Loucy (cell line): ENCODE measurements around the gene ST3GAL3.

ENCODE experiments used
- H2AFZ ChIP-seq: fragments of 200-600 bp; sonication (generic); 2 replicates; pipeline ENCODE4 v1.6.0; 2016; ENCODE audit warnings: antibody characterized with exemption, mild to moderate bottlenecking, low read length, moderate library complexity
- H3F3A ChIP-seq: fragments of 200-600 bp; 2 replicates; pipeline ENCODE4 v1.6.0; 2016; ENCODE audit warnings: antibody characterized with exemption, low read depth, mild to moderate bottlenecking
- H3K27me3 ChIP-seq: fragments of 200-600 bp; sonication (generic); 2 replicates; pipeline ENCODE4 v1.6.1; 2014; ENCODE audit warnings: low read length, mild to moderate bottlenecking; ENCODE audit not compliant: insufficient read depth, poor library complexity, severe bottlenecking
- H3K36me3 ChIP-seq: fragments of 200-600 bp; sonication (generic); 2 replicates; pipeline ENCODE4 v1.6.1; 2016; ENCODE audit warnings: low read length; ENCODE audit not compliant: insufficient read depth
- H3K4me1 ChIP-seq: fragments of 200-600 bp; sonication (generic); 2 replicates; pipeline ENCODE4 v1.5.1; 2014; ENCODE audit warnings: low read length, mild to moderate bottlenecking; ENCODE audit not compliant: insufficient read depth, poor library complexity, severe bottlenecking
- H3K4me2 ChIP-seq: fragments of 200-600 bp; sonication (generic); 2 replicates; pipeline ENCODE4 v1.6.0; 2014; ENCODE audit warnings: antibody characterized with exemption, low read length, low read depth, mild to moderate bottlenecking; ENCODE audit not compliant: poor library complexity, severe bottlenecking
- H3K4me3 ChIP-seq: fragments of 200-600 bp; sonication (generic); 2 replicates; pipeline ENCODE4 v1.5.1; 2014; ENCODE audit warnings: low read length, mild to moderate bottlenecking, mixed read lengths; ENCODE audit not compliant: poor library complexity, severe bottlenecking
- H3K79me2 ChIP-seq: fragments of 200-600 bp; sonication (generic); 2 replicates; pipeline ENCODE4 v1.6.1; 2014; ENCODE audit warnings: low read length; ENCODE audit not compliant: insufficient read depth
- H3K9ac ChIP-seq: fragments of 200-600 bp; sonication (generic); 2 replicates; pipeline ENCODE4 v1.6.0; 2014; ENCODE audit warnings: mild to moderate bottlenecking, low read depth, low read length, moderate library complexity; ENCODE audit not compliant: poor library complexity, severe bottlenecking
- H3K9me2 ChIP-seq: fragments of 200-600 bp; sonication (generic); replicated peaks from 2 replicates; pipeline ENCODE4 v1.6.1; 2016; ENCODE audit warnings: low read depth, low read length, mixed read lengths
- H3K9me3 ChIP-seq: fragments of 200-600 bp; sonication (generic); 2 replicates; pipeline ENCODE4 v1.6.1; 2014; ENCODE audit warnings: mild to moderate bottlenecking, antibody characterized with exemption, low read length, low read depth; ENCODE audit not compliant: insufficient read depth
- H4K20me1 ChIP-seq: fragments of 200-600 bp; sonication (generic); 2 replicates; pipeline ENCODE4 v1.6.0; 2014; ENCODE audit warnings: antibody characterized with exemption, low read length, mild to moderate bottlenecking; ENCODE audit not compliant: insufficient read depth, poor library complexity, severe bottlenecking
- EZH2phosphoT487 ChIP-seq: fragments of 200-600 bp; IDR thresholded peaks from 2 replicates; pipeline ENCODE4 v1.6.1; 2018; ENCODE audit warnings: antibody characterized with exemption, mild to moderate bottlenecking, moderate library complexity, borderline replicate concordance
- TF ChIP-seq, protein P1 (sequence below): fragments of 200-600 bp; sonication (generic); conservative IDR thresholded peaks from 2 replicates; pipeline ENCODE4 v1.5.1; 2014; ENCODE audit warnings: mild to moderate bottlenecking, antibody characterized with exemption, low read length

The ST3GAL3 gene

DNA sequence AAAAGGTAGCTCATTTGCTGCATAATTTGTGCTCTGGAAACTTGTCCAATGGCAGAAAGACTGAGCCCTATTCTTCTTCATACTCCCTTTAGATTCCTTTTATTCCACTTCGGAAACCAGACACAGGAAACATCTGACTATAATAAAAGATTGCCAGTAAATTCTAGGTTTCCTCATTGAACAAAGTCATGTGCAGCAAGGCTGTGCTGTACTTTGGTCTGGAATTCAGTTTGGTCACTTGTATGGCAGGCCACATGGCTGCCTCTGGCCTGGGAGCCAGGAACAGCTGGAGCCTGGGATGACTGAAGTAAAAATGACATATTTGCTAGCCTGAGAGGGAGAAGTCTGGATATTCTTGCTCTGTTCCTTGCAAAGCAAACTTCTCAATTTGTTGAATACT lies 79.6 kb downstream of the ST3GAL3 start:
- Histone ChIP-seq H3F3A (no peaks in the 10 kb centered on the region), H3K9ac (peak overlapping the region; percentile 1), H2AFZ (no peak overlapping the region), H3K9me2 (no peaks in the 10 kb centered on the region), H3K27me3 (no peaks in the 10 kb centered on the region), H3K4me2 (peak overlapping the region; percentile 10), H3K79me2 (no peaks in the 10 kb centered on the region), H3K4me3 (no peak overlapping the region), H3K36me3 (no peaks in the 10 kb centered on the region), H4K20me1 (no peaks in the 10 kb centered on the region), H3K4me1 (peaks cover 55% of the 10 kb centered on the region), H3K9me3 (no peaks in the 10 kb centered on the region)
- no peak for TF ChIP-seq EZH2phosphoT487
- TF ChIP-seq, protein P1, sequence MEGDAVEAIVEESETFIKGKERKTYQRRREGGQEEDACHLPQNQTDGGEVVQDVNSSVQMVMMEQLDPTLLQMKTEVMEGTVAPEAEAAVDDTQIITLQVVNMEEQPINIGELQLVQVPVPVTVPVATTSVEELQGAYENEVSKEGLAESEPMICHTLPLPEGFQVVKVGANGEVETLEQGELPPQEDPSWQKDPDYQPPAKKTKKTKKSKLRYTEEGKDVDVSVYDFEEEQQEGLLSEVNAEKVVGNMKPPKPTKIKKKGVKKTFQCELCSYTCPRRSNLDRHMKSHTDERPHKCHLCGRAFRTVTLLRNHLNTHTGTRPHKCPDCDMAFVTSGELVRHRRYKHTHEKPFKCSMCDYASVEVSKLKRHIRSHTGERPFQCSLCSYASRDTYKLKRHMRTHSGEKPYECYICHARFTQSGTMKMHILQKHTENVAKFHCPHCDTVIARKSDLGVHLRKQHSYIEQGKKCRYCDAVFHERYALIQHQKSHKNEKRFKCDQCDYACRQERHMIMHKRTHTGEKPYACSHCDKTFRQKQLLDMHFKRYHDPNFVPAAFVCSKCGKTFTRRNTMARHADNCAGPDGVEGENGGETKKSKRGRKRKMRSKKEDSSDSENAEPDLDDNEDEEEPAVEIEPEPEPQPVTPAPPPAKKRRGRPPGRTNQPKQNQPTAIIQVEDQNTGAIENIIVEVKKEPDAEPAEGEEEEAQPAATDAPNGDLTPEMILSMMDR: no peak

DNA sequence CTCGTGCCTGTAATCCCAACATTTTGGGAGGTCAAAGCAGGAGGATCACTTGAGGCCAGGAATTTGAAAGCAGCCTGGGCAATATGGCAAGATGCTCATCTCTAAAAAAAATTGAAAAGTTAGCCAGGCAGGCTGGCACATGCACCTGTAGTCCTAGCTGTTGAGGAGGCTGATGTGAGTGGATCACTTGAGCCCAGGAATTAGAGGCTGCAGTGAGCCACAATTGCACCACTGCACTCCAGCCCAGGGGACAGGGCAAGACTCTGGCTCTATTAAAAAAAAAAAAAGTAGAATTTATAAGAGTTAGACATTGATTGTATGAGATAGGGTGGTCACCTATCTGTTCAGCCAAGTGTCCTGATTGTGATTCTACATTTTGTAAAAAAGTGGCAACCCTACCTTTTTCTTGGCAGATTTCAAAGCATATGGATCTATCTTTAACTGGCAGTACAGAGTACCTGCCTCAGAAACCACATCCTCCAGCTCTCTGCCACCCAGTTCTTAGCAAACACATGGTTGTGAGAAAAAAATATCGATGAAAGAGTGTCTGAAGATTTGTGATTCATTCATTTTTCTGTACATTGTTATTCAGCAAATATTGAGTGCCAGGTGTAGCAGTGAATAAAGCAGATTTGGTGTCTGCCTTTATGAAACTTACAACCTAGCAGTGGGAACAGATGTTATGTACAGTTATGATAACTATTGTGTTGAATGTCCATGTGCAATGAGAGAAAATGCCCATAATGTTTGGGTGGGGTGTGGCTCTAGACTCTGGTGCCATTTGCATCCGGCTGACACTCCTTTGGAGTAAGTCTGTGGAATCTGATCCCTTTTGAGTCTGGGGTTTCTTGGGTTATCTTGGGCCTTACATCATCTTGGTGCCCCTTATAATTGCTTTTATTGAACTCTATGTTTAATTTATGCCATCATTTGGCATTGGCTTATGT lies 82.5 kb downstream of the ST3GAL3 start:
- H2AFZ ChIP-seq: no peak overlapping the region
- peak overlapping the region; percentile 7 for H3K4me2 ChIP-seq

GRCh38 chr1:43791243-43791642 lies 83.9 kb downstream of the ST3GAL3 start:
- H3K9ac ChIP-seq: no peak overlapping the region
- no peaks in the 10 kb centered on the region for H3F3A ChIP-seq
- H3K4me1 ChIP-seq: peaks cover 42% of the 10 kb centered on the region
- no peaks in the 10 kb centered on the region for H3K27me3 ChIP-seq
- no peaks in the 10 kb centered on the region for H3K9me3 ChIP-seq
- peaks cover 5% of the 10 kb centered on the region; the same call in 1 of the 2 replicates for H3K36me3 ChIP-seq
- H3K4me3 ChIP-seq: no peak overlapping the region
- TF ChIP-seq EZH2phosphoT487: no peak
- TF ChIP-seq, protein P1: no peak
- H3K9me2 ChIP-seq: no peaks in the 10 kb centered on the region
- no peaks in the 10 kb centered on the region for H3K79me2 ChIP-seq
- H4K20me1 ChIP-seq: no peaks in the 10 kb centered on the region
- H2AFZ ChIP-seq: no peak overlapping the region
- no peak overlapping the region for H3K4me2 ChIP-seq

More for the DNA sequence above, 82.5 kb downstream of the ST3GAL3 start:
- H3K9me3 ChIP-seq: no peaks in the 10 kb centered on the region
- TF ChIP-seq EZH2phosphoT487: no peak
- TF ChIP-seq, protein P1: no peak
- H3K79me2 ChIP-seq: no peaks in the 10 kb centered on the region
- no peaks in the 10 kb centered on the region for H4K20me1 ChIP-seq
- no peak overlapping the region for H3K9ac ChIP-seq
- H3F3A ChIP-seq: no peaks in the 10 kb centered on the region
- H3K4me3 ChIP-seq: no peak overlapping the region
- H3K4me1 ChIP-seq: peaks cover 45% of the 10 kb centered on the region
- H3K9me2 ChIP-seq: no peaks in the 10 kb centered on the region
- H3K36me3 ChIP-seq: peaks cover 5% of the 10 kb centered on the region; the same call in 1 of the 2 replicates
- no peaks in the 10 kb centered on the region for H3K27me3 ChIP-seq
